ENCODE results near the gene FBXW8. TPM values are rescaled to one million over a fixed set of nuclear protein-coding genes. Genes with fewer than 3 reads are reported as not detected.

The FBXW8 gene
- polyA plus RNA-seq, 2 of the 4 experiments (the other 2 are of a cell fraction): 9.8 to 15.7 TPM

GRCh38 chr12:117025481-117026151 is 114.9 kb downstream of the FBXW8 start:
- H3K4me1 ChIP-seq: peaks cover 13% of the 10 kb centered on the region
- ChIA-PET CTCF (interaction anchor here (0.7 to 7.6 kb wide), 21 partner anchors 11 to 162 kb away, joined by 3 to 64 read pairs (median 6); no protein-coding TSS in a partner anchor), POLR2A (no interaction called here)
- H3K4me2 ChIP-seq: 0 out of 3 replicates have a peak overlapping the region, but pooled peaks have one; percentile 4
- TF ChIP-seq FOSB (CRISPR knock-in tag; IDR thresholded peaks at IDR 0.05): no peak
- TF ChIP-seq MAFK (IDR thresholded peaks at IDR 0.05; ENCODE audit: partially characterized antibody): peak; percentile 99
- no peak for TF ChIP-seq NR3C1 (IDR thresholded peaks at IDR 0.05)
- peak in 1 of 2 experiments; percentile 30; a peak in 1 of 5 replicates for TF ChIP-seq JUN (IDR thresholded peaks at IDR 0.05)
- peak; percentile 92 for TF ChIP-seq SMC3 (IDR thresholded peaks at IDR 0.05)
- TF ChIP-seq CBX8 (IDR thresholded peaks at IDR 0.05): no peak
- no peak for TF ChIP-seq CEBPB (IDR thresholded peaks at IDR 0.05)
- no peak for TF ChIP-seq TFCP2L1 (CRISPR knock-in tag; IDR thresholded peaks at IDR 0.05)
- TF ChIP-seq HOXB13 (CRISPR knock-in tag; IDR thresholded peaks at IDR 0.05; ENCODE audit: low read depth): no peak
- TF ChIP-seq TP53 (CRISPR knock-in tag; IDR thresholded peaks at IDR 0.05): no peak
- TF ChIP-seq MAX (IDR thresholded peaks at IDR 0.05): no peak; the same call in 1 of the 2 replicates
- TF ChIP-seq RAD21 (conservative IDR thresholded peaks at IDR 0.05 in 1 of 2, IDR thresholded peaks at IDR 0.05 in 1 of 2): peak; percentile 91 to 94
- TF ChIP-seq KDM1A (IDR thresholded peaks at IDR 0.05; ENCODE audit: low read depth): no peak
- TF ChIP-seq CHD2 (IDR thresholded peaks at IDR 0.05; ENCODE audit: low read length, partially characterized antibody): no peak
- TF ChIP-seq CTCF (IDR thresholded peaks at IDR 0.05): peak; percentile 92
- no peak for TF ChIP-seq BCL3 (IDR thresholded peaks at IDR 0.05)
- no peak for TF ChIP-seq RARB (CRISPR knock-in tag; IDR thresholded peaks at IDR 0.05)
- TF ChIP-seq EHF (CRISPR knock-in tag; IDR thresholded peaks at IDR 0.05): no peak
- TF ChIP-seq CBX2 (IDR thresholded peaks at IDR 0.05; ENCODE audit: borderline replicate concordance, low read depth): no peak
- no peak for TF ChIP-seq RFX5 (IDR thresholded peaks at IDR 0.05)
- TF ChIP-seq ZC3H11A (IDR thresholded peaks at IDR 0.05): no peak
- no peak for TF ChIP-seq JUNB (IDR thresholded peaks at IDR 0.05)
- TF ChIP-seq MYC (IDR thresholded peaks at IDR 0.05; ENCODE audit: borderline replicate concordance, low read length): no peak
- TF ChIP-seq ESRRA (IDR thresholded peaks at IDR 0.05; ENCODE audit: borderline replicate concordance, low read length): no peak
- no peak for TF ChIP-seq KDM5A (IDR thresholded peaks at IDR 0.05)
- H3K4me3 ChIP-seq: no peak overlapping the region
- peak overlapping the region; percentile 72 to 86 for H3K27ac ChIP-seq
- WGBS (ENCODE audit: missing lambda C conversion rate): 37% methylated on average over 14 of the region's 14 CpGs
- H3K9me3 ChIP-seq: no peaks in the 10 kb centered on the region
- DNase-seq (ENCODE audit: low read depth in 1 of 2, low spot score in 1 of 2): peak; percentile 79
- FAIRE-seq: no peak
- peak; percentile 78 to 91 for ATAC-seq

- ATAC-seq: 0 out of 6 replicates have a peak, but pooled peaks of 1 of the 2 experiments have one; percentile 3
- FAIRE-seq: no peak
- POLR2A ChIA-PET: interaction anchor here (0.7 kb wide), 1 partner anchor 110 kb away, joined by 3 read pairs; no protein-coding TSS in a partner anchor
- 77% methylated on average over 4 of the region's 4 CpGs for WGBS (ENCODE audit: missing lambda C conversion rate)
- Histone ChIP-seq H3K4me2 (no peak overlapping the region), H3K27ac (peak overlapping the region; percentile 72 to 86; a peak in 5 of 6 replicates), H3K4me3 (no peak overlapping the region), H3K9me3 (no peaks in the 10 kb centered on the region), H3K4me1 (peaks cover 13% of the 10 kb centered on the region)
- CTCF ChIA-PET: interaction anchor here (0.7 to 7.6 kb wide), 17 partner anchors 11 to 161 kb away, joined by 3 to 64 read pairs (median 6); no protein-coding TSS in a partner anchor
- no peak for TF ChIP-seq RAD21 (conservative IDR thresholded peaks at IDR 0.05 in 1 of 2, IDR thresholded peaks at IDR 0.05 in 1 of 2)
- TF ChIP-seq EHMT2 (IDR thresholded peaks at IDR 0.05; ENCODE audit: low read depth): no peak
- no peak for TF ChIP-seq FOSB (CRISPR knock-in tag; IDR thresholded peaks at IDR 0.05)
- no peak for TF ChIP-seq RFX5 (IDR thresholded peaks at IDR 0.05)
- no peak for TF ChIP-seq JUN (IDR thresholded peaks at IDR 0.05)
- DNase-seq (ENCODE audit: low read depth in 1 of 2, low spot score in 1 of 2): no peak
These were observed 115.6 kb downstream of the FBXW8 start for GRCh38 chr12:117026343-117026742.
